ENCODE measurements around the gene AACS.

AACS gene

GRCh38 chr12:125187148-125187745, 122.0 kb downstream of the AACS start:
- DNase-seq, result no peak

- no peak for DNase-seq
Observed at GRCh38 chr12:125187780-125188741, 122.8 kb downstream of the AACS start.

DNA sequence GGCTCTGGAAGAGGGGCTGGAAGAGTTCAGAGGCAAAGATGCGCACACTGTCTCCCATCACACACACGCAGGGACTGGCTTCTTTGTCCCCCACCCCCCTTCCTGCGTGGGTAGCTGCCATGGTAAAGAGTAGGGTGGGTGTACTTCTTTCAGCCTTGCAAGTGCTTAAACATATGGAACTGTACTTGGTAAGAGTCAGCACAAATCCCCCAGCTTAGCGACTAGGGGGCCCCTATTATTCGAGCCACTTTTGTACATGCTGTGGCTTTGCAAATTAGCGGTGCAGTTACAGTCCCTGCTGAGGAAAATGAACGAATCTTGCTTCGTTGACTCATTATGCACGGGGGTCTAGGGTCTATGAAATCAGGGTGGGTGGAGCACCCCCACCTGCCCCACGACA, 123.8 kb downstream of the AACS start:
- no peak for DNase-seq

DNA sequence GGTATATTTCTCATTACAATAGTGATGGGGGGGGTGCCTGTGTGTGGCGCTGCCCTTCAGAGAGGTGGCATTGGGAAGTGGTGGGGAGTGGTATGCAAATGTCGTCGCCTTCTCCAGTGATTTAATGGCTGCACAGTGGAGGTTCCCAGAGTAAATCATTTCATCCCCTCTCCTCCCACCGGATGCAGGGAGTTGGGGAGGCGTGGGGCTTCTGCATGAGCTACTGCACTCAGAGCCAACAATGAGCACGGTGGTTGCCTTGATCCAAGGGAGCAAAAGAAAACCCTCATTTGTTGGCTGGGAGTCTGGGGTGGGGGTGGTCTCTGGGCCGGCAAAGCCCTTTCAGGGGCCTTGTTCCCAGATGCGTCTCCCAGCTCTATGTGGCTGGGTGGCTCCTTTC, 124.3 kb downstream of the AACS start:
- DNase-seq, result no peak

DNA sequence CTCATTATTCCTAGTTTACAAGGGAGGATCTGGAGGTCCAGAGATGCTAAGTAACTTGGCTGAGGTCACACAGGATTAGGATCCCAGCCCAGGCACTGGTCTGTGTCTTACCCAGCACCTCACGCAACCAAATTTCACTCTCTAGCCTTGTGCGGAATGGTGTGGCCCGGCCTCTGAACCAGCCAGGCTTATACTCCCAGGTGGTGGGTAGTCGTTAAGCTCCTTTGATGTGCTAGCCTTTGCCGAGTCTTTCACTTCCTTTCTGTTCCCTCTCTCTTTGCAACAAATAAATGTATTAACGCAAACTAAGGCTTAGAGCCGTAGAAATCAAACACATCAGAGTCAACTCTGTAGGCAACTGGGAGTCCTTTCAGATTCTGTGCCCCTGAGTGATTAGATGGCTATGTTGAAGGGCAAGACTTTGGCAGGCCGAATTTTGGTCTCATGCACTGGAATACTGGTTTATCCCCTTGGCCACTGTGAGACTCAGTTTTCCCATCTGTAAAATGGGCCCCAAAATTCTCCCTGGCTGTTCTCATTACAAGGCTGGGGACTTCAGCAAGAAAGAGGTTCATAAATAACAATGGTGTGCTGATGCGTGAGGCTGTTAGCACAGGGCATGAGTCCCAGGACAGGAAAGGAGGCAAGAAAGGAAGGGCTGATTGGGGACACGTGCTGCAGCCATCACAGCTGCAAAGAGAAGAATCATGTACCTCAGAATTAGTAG, 126.3 kb downstream of the AACS start:
- no peak for DNase-seq

DNA sequence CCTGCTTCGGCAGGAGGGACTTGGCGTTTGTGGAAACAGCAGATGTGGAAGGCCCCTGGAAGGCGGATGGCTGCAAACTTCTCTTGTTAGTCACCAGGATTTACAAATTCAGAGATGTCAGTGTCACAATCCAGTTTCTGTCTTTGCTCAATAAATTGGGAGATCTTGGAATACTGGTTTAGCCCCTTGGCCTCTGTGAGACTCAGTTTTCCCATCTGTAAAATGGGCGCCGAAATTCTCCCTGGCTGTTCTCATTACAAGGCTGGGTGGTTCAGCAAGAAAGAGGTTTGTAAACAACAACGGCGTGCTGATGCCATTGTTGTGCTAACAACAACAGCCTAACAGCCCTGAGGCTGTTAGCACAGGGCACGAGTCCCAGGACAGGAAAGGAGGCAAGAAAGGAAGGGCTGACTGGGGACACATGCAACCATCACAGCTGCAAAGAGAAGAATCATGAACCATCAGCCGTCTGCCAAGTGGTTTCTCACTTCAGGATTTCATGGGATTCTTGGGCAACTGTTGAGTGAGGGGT, 127.5 kb downstream of the AACS start:
- no peak for DNase-seq
